Sigmoid colon (tissue), 7 donors: ENCODE results near the gene COL5A1. TPM values are rescaled to one million over a fixed set of nuclear protein-coding genes. Genes with fewer than 3 reads are reported as not detected.

Experiments
- DNase-seq: peaks from one replicate; pipeline ENCODE4 v3.0.0-alpha.2; 2019
- H3K27ac ChIP-seq, 4 donors: fragments of 200-600 bp; sonication (generic); one replicate each; pipeline ENCODE4 v1.5.1; 2016 to 2019; ENCODE audit warnings: mild to moderate bottlenecking in 1 of 4
- H3K27me3 ChIP-seq, 3 donors: fragments of 200-600 bp; sonication (generic); one replicate each; pipeline ENCODE4 v1.5.1; 2019; ENCODE audit warnings: mild to moderate bottlenecking in 1 of 3
- H3K36me3 ChIP-seq, 4 donors: fragments of 200-600 bp; sonication (generic); one replicate each; pipeline ENCODE4 v1.5.1; 2016 to 2019
- H3K4me1 ChIP-seq, 4 donors: fragments of 200-600 bp; sonication (generic); one replicate each; pipeline ENCODE4 v1.5.1; 2017 to 2019
- H3K4me3 ChIP-seq, 4 donors: fragments of 200-600 bp; sonication (generic); one replicate each; pipeline ENCODE4 v1.5.1; 2017 to 2019; ENCODE audit warnings: mild to moderate bottlenecking in 2 of 4, moderate library complexity in 1 of 4
- H3K9me3 ChIP-seq, 4 donors: fragments of 200-600 bp in 3 of 4; sonication (generic) in 3 of 4; one replicate each; pipeline versions ENCODE4 v1.5.1 to v1.6.1; 2013 to 2019
- EP300 ChIP-seq, 4 donors: sonication (generic); formaldehyde crosslinking; IDR thresholded peaks; one replicate each; pipeline ENCODE4 v1.6.1; 2017; ENCODE audit warnings: antibody characterized with exemption in 4 of 4
- POLR2A ChIP-seq, 2 donors: fragments of 450-650 bp; IDR thresholded peaks; one replicate each; pipeline ENCODE4 v1.6.1; 2016; ENCODE audit warnings: antibody characterized with exemption in 2 of 2, mild to moderate bottlenecking in 2 of 2, moderate library complexity in 2 of 2
- POLR2AphosphoS5 ChIP-seq, 4 donors: sonication (generic); formaldehyde crosslinking; IDR thresholded peaks; one replicate each; pipeline ENCODE4 v1.6.1; 2017; ENCODE audit warnings: antibody characterized with exemption in 4 of 4
- WGBS, 2 donors: extraction: QIAGEN DNeasy Blood & Tissue Kit; methylation state at CpG; one replicate each; pipeline ENCODE4 v1.1.7; 2013; 5-methylcytosine and 5-hydroxymethylcytosine counted together
- intact Hi-C: fragments of 100-400 bp; cut with DNase I; formaldehyde crosslinking; loops from one replicate; pipeline ENCODE4 v1.15.1; 2023
- polyA plus RNA-seq, 3 donors: library from polyadenylated mRNA; stranded (reverse); fragments of 200-250 nt; gene quantifications; one replicate each; pipeline ENCODE4 v1.2.3, GENCODE V29; 2013
- total RNA-seq, 4 donors: library from RNA; depleted of rRNA; stranded (reverse); fragments of >200 nt; gene quantifications; one replicate each; pipeline ENCODE4 v1.1.0, GENCODE V29; 2016
- TF ChIP-seq, protein P1 (sequence below), 4 experiments: fragments of 450-650 bp in 3 of 4; fragments of 200-600 bp in 1 of 4; IDR thresholded peaks; one replicate each; pipeline ENCODE4 v1.5.1; 2016 to 2019; ENCODE audit warnings: antibody characterized with exemption in 4 of 4, mild to moderate bottlenecking in 3 of 4, moderate library complexity in 2 of 4
- donor health status: healthy with polysubstance abuse.
- donor health status: Bipolar disorder and iron deficiency.
- donor health status: healthy.

The COL5A1 gene
- total and polyA plus RNA-seq, 7 donors: 4.2 to 168 (median 24.2) TPM

DNA sequence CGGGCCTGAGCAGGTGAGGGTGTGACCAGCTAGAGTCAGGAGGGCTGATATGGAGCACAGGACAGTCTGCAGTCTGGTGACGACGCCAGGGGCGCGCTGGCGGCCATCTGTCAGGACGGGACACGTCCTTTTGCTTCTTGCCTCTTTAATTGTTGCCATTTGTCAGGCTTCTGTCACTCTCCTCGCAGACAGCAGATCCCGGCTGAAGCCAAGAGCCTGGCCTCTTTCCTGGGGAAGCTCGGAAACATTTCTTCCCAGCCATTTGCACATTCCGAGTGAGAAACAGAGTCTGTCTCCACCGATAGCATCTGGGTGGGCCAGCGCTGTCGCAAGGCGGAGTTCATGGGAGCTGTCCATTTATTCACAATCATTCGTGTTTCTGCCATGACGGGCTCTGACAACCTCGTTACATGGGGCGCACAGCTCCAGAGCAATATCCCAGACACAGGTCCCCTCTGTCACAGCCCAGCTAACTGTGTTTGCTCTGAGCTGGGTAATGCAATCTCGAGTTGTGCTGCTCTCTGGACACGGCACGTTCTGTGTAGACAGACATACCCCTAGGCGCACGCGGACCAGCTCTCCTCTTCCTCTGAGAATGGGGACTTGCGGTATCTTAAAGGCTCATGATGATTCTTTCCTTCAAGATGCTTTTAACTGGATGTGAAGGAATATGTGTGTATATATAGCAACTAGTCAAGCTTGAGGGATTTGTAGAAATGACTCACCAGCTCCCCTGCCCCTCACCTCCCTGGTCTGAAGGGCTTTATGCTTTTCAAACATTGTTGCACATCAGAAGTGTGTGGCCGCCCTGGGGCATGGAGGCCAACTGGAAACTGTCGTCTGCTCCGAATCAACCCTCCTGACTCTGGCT is 133.7 kb downstream of the COL5A1 start:
- WGBS, 2 donors: 61 to 81% methylated on average over 30 of the region's 30 CpGs
- intact Hi-C loops: loop anchor here (5.0 kb wide), 1 partner anchor 637 kb away; no protein-coding TSS in a partner anchor
- no peak overlapping the region for H3K4me3 ChIP-seq
- H3K27me3 ChIP-seq: no peaks in the 10 kb centered on the region
- peaks cover 0 to 57% (median 49%) of the 10 kb centered on the region in 4 donors for H3K4me1 ChIP-seq
- no peak for DNase-seq
- peaks cover 16 to 63% (median 30%) of the 10 kb centered on the region in 4 donors for H3K36me3 ChIP-seq
- peak overlapping the region; percentile 10 to 76 (median 60) for H3K27ac ChIP-seq
- H3K9me3 ChIP-seq: no peaks in the 10 kb centered on the region
- TF ChIP-seq EP300 (IDR thresholded peaks at IDR 0.05) (no peak), POLR2AphosphoS5 (IDR thresholded peaks at IDR 0.05) (peak in 1 of 4 donors; percentile 9)

DNA sequence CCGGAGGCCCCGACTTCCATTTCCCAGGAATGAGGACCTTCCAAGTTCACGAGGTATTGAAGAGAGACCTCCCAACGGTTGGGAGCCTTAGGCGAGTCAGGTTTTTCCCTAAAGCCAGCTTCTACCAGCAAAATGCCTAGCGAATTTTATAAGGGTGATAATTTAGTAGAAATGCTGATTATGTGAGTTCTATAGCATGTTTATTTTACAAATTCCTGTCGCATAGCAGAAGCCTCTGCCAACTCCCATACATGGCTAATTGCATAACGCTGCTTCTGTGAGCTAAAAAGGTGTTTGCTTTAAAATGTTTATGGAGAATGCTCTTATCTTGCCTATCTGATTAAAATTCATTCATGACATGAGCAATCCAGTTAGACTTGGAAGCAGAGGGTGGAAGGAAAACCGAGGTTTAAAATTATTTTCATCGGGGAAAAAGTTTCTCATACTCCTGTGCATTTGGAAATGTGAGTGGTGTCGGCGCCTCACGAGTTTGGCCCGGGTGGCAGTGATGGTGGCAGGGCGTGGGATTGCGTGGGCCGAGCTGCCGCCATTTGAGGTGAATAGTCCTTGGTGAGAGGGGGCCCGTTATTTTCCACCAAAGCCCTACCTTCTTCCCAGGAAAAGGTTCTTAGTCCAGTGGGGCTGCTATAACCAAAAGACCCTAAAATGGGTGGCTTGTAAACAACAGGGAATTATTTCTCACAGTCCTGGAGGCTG is 134.6 kb downstream of the COL5A1 start:
- peaks cover 19 to 67% (median 38%) of the 10 kb centered on the region in 4 donors for H3K36me3 ChIP-seq
- peaks cover 0 to 57% (median 49%) of the 10 kb centered on the region in 4 donors for H3K4me1 ChIP-seq
- H3K9me3 ChIP-seq: no peaks in the 10 kb centered on the region
- no peaks in the 10 kb centered on the region for H3K27me3 ChIP-seq
- intact Hi-C loops: loop anchor here (5.0 kb wide), 1 partner anchor 636 kb away; no protein-coding TSS in a partner anchor
- peak overlapping the region; percentile 10 to 76 (median 60) for H3K27ac ChIP-seq
- 46 to 72% methylated on average over 19 of the region's 19 CpGs for WGBS, 2 donors
- no peak for DNase-seq
- no peak overlapping the region for H3K4me3 ChIP-seq
- TF ChIP-seq POLR2A (IDR thresholded peaks at IDR 0.05) (no peak), EP300 (IDR thresholded peaks at IDR 0.05) (no peak), POLR2AphosphoS5 (IDR thresholded peaks at IDR 0.05) (no peak)
- TF ChIP-seq, protein P1, sequence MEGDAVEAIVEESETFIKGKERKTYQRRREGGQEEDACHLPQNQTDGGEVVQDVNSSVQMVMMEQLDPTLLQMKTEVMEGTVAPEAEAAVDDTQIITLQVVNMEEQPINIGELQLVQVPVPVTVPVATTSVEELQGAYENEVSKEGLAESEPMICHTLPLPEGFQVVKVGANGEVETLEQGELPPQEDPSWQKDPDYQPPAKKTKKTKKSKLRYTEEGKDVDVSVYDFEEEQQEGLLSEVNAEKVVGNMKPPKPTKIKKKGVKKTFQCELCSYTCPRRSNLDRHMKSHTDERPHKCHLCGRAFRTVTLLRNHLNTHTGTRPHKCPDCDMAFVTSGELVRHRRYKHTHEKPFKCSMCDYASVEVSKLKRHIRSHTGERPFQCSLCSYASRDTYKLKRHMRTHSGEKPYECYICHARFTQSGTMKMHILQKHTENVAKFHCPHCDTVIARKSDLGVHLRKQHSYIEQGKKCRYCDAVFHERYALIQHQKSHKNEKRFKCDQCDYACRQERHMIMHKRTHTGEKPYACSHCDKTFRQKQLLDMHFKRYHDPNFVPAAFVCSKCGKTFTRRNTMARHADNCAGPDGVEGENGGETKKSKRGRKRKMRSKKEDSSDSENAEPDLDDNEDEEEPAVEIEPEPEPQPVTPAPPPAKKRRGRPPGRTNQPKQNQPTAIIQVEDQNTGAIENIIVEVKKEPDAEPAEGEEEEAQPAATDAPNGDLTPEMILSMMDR (IDR thresholded peaks at IDR 0.05): no peak

DNA sequence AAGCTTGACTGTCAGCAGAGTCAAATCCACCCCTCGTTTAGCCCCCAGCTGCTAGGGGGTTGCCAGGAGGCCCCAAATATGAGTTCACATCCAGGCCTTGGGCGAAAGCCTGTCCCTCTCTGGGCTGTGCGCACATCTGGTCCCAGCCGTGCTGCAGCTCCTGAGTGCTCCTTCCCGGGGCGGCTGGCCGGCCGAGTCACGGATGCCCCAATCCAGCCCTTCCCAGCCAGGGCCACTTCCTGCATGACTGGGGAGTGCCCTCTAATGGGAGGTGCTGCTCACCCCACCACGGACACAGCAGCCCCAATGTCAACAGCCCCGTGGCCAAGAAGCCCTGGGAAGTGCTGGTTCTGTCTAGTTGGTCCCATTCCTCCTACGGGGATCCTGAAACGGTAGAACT is 135.6 kb downstream of the COL5A1 start:
- H3K27ac ChIP-seq: peak overlapping the region in 3 of 4 donors; percentile 24 to 76 (median 68)
- H3K36me3 ChIP-seq: peaks cover 19 to 67% (median 42%) of the 10 kb centered on the region in 4 donors
- WGBS, 2 donors: 77 to 88% methylated on average over 13 of the region's 13 CpGs

GRCh38 chr9:134778156-134778555 is 136.6 kb downstream of the COL5A1 start:
- TF ChIP-seq, protein P1 (IDR thresholded peaks at IDR 0.05): no peak
- TF ChIP-seq POLR2AphosphoS5 (IDR thresholded peaks at IDR 0.05): no peak
- TF ChIP-seq POLR2A (IDR thresholded peaks at IDR 0.05): no peak
- TF ChIP-seq EP300 (IDR thresholded peaks at IDR 0.05): no peak
- Histone ChIP-seq H3K36me3 (peaks cover 18 to 67% (median 38%) of the 10 kb centered on the region in 4 donors), H3K9me3 (no peaks in the 10 kb centered on the region), H3K4me1 (peaks cover 0 to 57% (median 49%) of the 10 kb centered on the region in 4 donors), H3K27ac (peak overlapping the region in 3 of 4 donors; percentile 54 to 76 (median 67)), H3K27me3 (no peaks in the 10 kb centered on the region), H3K4me3 (no peak overlapping the region)
- no peak for DNase-seq
- 80% methylated on average over 13 of the region's 13 CpGs for WGBS, 2 donors
- intact Hi-C loops: loop anchor here (5.0 kb wide), 1 partner anchor 634 kb away; no protein-coding TSS in a partner anchor

More for the DNA sequence above, 135.6 kb downstream of the COL5A1 start:
- intact Hi-C loops: loop anchor here (5.0 kb wide), 1 partner anchor 635 kb away; no protein-coding TSS in a partner anchor
- Histone ChIP-seq H3K9me3 (no peaks in the 10 kb centered on the region), H3K4me3 (no peak overlapping the region), H3K27me3 (no peaks in the 10 kb centered on the region), H3K4me1 (peaks cover 0 to 57% (median 49%) of the 10 kb centered on the region in 4 donors)
- TF ChIP-seq, protein P1 (IDR thresholded peaks at IDR 0.05): no peak
- TF ChIP-seq EP300 (IDR thresholded peaks at IDR 0.05): no peak
- no peak for TF ChIP-seq POLR2AphosphoS5 (IDR thresholded peaks at IDR 0.05)
- TF ChIP-seq POLR2A (IDR thresholded peaks at IDR 0.05): no peak
- no peak for DNase-seq
